Measurements from ENCODE around the gene SEZ6L2. TPM values are rescaled to one million over a fixed set of nuclear protein-coding genes. Genes with fewer than 3 reads are reported as not detected.
"Not testable (repeated sequence)": the region's sequence is repeated elsewhere in the genome, so short reads cannot be mapped to it uniquely, and the experiment has no call there.

Gene SEZ6L2
- total RNA-seq, result 6.9 and 9.8 TPM in 2 replicates

DNA sequence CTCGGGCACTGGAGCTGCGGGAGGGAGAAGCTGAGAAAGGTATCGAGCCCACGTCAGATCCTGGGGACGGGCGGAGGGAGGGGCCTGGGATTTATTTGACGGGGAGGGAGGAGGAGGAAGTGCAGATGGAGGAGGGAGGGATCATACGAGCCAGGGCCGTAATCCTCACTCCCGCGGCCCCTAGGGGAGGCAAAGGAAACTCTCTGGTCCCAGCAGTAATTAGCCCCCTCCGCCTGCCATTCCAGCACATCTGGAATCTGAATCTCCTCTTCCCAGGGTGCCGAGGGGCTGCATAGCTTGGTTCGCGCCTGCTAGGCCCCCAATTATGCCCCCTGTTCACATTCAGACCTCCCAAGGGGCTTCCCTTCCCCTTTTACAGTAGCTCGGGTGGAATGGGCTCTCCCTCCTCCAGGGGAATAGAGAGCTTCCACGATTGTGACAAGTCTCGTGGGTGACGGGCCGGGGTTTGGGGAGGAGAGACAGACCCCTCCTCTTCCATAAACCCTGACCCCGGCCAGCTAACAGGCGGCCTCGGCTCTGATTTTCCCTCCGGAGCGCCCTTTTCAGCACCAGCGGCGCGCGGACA, at the start of gene SEZ6L2:
Gene SEZ6L2 (minus strand): TSS at position 35 of the 586 bp plus-strand sequence. CDS start 531 bp downstream, outside the sequence.
- DNase-seq (ENCODE audit: extremely low read depth, low read depth, low spot score), result no peak

- DNase-seq (ENCODE audit: extremely low read depth, low read depth, low spot score), result no peak
Measured at GRCh38 chr16:29947897-29948296, 48.5 kb upstream of the SEZ6L2 start.

DNA sequence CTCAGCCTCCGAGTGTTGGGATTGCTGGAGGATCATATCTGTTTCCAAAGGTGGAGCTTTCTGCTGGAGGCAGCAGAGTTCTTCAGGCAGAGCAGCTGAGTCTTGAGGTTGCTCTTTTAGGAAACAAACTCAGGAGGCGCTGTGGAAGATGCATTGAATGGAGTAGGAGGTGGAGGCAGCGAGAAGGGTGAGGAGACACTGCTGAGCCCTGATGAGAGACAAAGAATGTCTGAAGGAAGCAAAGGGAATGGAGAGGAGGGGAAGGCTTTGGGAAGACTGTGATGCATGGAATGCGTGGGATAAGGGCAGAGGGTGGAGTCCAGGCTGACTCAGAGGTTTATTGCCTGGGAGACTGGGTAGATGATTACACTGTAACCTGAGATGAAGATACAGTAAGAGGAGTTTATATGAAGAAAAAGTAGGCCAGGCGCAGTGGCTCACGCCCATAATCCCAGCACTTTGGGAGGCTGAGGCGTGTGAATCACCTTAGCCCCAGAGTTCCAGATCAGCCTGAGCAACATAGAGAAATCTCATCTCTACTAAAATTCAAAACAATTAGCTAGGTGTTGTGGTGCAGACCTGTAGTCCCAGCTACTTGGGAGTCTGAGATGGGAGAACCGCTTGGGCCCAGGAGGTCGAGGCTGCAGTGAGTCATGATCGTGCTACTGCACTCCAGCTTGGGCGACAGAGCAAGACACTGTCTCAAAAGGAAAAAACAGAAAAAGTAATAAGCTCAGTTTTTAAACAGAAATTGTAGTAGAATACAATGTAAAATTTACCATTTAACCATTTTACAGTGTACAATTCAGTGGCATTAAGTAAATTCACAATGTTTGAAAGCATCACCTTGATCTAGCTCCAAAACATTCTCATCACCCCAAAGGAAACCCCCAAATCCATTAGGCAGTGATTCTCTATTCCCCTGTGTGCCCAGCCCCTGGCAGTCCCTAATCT, 44.8 kb upstream of the SEZ6L2 start:
- DNase-seq (ENCODE audit: extremely low read depth, low read depth, low spot score), result no peak

GRCh38 chr16:29940656-29941055, 41.3 kb upstream of the SEZ6L2 start:
- no peak for DNase-seq (ENCODE audit: extremely low read depth, low read depth, low spot score)

DNA sequence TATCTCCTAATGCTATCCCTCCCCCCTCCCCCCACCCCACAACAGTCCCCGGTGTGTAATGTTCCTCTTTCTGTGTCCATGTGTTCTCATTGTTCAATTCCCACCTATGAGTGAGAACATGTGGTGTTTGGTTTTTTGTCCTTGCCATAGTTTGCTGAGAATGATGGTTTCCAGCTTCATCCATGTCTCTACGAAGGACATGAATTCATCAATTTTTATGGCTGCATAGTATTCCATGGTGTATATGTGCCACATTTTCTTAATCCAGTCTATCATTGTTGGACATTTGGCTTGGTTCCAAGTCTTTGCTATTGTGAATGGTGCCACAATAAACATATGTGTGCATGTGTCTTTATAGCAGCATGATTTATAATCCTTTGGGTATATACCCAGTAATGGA, 32.4 kb upstream of the SEZ6L2 start:
- DNase-seq (ENCODE audit: extremely low read depth, low read depth, low spot score), result not testable (repeated sequence)

DNA sequence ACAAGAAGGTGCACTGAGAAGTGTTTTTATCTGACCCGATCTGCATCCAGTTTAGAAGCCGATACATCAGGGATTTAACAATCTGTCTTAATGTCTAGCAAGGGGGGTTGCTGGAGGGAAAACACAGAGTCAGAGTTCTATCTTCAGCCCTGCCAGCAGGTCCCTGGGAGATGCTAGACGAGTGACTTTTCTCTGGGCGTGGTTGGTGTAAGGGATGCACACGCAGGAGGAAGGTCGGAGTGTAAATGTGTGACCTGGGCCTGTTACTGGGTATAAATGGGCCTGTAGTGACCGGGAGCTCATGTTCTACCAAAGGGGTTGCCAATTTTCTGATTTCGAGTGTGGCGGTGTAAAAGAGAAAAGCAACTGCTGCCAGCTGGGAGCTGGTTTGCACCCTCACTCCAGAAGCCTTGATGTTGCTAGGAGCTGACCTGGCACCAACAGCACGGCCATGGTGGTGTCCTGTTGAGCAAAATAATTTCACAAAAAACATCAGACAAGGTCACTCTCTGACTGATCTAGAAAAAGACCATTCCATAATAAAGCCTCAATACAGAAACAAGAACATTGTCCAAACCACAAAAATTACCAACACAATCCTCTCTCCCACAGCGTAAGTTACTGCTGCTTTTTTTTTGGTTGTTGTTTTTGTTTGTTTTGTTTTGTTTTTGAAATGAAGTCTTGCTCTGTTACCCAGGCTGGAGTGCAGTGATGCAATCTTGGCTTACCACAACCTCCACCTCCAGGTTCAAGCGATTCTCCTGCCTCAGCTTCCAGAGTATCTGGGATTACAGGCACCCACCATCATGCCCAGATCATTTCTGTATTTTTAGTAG, 27.9 kb upstream of the SEZ6L2 start:
- no peak for DNase-seq (ENCODE audit: extremely low read depth, low read depth, low spot score)

DNA sequence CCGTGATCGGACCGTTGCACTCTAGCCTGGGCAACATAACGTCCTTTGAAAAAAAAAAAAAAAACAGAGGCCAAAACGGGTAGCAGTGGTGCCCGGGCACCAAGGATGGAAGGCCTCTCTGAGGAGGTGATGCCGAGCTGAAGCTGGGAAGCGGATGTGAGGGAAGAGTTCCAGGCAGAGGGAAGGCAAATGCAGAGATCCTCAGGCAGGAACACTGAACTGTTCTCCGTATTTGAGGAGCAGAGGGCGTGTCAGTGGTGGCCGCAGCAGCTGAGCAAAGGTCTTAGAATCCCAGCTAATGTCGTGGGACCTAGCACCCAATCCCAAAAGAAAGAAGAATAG, 27.3 kb upstream of the SEZ6L2 start:
- no peak for DNase-seq (ENCODE audit: extremely low read depth, low read depth, low spot score)

DNA sequence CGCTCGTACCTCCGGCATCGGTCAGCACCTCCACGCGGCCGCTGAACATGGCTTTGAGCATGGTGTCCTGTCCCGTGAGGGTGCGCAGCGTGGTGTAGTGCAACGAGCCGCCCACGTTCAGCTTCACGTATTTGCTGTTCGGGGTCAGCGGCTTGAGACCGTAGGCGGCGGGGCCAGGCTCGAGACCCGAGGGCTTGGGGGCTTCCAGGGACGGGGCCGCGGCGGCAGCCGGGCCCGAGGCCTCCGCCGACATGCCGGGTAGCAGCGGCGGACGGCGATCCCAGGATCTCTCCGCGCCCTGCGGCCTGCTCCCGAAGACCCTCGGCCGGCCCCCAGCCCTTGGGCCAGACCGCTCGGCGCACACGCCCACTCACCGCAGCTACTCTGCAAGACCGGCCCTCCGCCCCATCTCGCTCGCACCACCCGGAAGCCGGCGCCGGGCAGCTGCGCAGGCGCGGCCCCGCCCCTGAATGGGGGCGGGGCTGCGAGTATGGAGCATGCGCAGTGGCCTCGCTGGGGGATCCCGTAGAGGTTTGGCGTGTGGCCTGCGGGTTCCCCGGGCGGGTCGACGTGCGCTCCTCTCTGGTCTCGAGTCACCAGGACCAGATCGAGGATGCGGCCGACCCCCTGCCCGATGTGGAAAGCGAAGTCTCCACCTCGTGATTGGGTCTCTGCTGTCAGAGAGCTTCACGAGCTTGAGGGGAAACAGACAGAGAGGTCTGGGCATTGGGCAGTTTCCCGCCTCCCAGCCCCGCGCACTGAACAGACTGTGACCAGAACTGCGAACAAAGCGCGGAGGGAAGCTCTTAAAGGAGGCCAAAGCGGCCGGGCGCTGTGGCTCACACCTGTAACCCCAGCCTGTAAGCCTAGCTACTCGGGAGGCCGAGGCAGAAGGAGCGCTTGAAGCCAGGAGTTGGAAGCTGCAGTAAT, 26.7 kb upstream of the SEZ6L2 start, which contains the start of gene KCTD13:
Gene KCTD13 (minus strand): TSS at position 446 of the 930 bp plus-strand sequence. CDS start 193 bp downstream, at position 253.
- DNase-seq (ENCODE audit: extremely low read depth, low read depth, low spot score), result no peak

- DNase-seq (ENCODE audit: extremely low read depth, low read depth, low spot score), result no peak
Measured at GRCh38 chr16:29925105-29925756, 25.9 kb upstream of the SEZ6L2 start.

DNA sequence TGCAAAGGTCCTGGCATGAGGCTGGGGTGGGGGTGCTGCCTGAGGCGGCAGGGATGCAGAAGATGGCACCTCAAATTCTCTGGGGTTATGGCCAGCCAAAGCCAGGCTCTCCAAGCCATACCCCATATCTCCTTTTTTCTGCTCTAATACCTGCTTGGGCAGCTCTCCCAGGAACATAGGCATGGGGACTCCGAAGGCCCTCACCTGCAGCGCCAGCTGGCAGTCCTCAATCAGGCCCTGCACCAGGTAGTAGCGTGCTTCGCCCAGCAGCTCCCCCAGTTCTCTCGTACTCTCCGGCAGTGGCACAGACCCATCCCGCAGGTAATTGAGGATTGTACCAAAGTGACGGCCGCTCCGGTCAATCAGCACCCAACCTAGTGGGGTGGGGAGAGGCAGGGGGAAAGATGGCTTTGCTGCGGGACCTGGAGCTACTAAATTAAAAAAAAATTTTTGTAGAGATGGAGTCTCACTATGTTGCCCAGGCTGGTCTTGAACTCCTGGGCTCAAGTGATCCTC, 23.7 kb upstream of the SEZ6L2 start:
- no peak for DNase-seq (ENCODE audit: extremely low read depth, low read depth, low spot score)

DNA sequence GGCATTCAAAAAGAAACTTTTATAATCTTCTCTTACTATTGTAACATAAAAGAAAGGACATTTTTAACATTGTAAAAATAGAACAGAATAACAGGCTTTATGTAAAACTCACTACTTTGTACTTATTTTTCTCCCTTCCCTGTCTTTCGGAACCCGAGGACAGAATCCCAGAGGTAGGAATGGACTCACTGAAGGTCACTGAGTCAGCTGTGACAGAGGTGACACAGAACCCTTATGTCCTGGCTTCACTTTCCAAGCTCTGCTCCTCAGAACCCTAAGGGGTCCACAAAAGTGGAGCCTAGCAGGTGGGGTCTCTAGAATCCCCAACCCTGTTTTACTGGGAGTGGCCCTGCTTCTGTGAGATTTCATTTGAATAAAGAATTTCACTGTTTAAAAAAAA, 23.0 kb upstream of the SEZ6L2 start:
- no peak for DNase-seq (ENCODE audit: extremely low read depth, low read depth, low spot score)

GRCh38 chr16:29921034-29921385, 21.7 kb upstream of the SEZ6L2 start:
- no peak for DNase-seq (ENCODE audit: extremely low read depth, low read depth, low spot score)

DNA sequence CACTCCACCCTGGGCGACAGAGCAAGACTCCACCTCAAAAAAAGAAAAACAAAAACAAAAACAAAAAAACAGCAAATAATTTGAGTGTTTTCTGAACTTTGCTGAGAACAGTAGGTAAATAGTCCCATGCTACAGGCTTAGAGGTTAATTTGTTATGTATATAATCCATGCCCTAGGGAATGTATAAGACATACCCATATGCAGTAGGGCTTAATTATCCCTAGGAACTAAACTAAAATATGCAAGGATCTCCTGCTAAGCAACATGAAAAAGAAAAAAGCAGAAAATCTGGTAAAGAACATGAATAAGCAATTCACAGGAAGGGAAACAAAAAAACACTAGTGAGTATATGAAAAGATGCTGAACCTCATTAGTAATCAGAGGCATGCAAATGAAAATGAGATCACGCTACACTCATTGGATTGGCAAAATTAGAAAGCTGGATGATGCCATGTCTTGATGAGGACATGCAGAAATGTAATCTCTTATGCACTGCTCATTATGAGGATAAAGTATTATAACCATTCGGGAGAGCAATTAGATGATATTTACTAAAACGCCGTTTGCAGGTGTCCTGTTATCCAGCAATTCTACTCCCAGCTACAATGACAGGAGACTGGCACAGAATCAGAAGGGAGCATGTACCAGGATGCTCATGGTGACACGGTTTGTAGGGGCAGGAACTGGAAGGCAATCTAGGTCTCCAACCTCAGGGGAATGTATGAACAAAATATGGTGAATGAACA, 21.1 kb upstream of the SEZ6L2 start:
- no peak for DNase-seq (ENCODE audit: extremely low read depth, low read depth, low spot score)

- DNase-seq (ENCODE audit: extremely low read depth, low read depth, low spot score), result no peak
Measured at GRCh38 chr16:29916979-29917378, 17.6 kb upstream of the SEZ6L2 start.

DNA sequence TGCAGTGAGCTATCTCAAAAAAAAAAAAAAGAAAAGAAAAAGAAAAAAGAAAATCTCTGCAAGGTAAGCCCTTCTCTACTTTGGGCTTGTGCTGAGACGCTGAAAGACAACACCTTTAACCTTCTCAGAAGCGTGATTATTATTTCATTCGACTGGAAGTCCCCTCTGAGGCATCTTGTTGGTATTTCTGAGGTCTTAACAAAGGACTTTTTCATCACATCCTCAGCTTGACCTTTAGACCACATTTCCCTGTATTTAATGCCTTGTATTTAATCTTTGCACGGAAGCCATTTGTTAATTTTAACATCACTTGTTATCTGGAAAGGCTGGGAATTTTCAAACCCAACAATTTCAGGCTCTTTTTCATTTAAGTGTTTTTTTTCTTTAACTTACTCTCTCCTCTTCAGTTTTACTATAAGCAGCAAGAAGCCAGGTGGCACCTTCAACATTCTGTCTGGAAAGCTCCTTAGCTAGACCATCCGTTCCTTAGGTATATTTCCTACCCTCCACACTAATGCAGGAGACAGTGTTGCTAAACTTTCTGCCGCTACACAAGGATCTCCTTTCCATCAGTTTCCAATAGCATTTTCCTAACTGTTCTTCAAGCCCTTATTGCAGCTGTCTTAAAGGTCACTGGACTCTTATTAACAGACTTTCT, 16.4 kb upstream of the SEZ6L2 start:
- no peak for DNase-seq (ENCODE audit: extremely low read depth, low read depth, low spot score)

GRCh38 chr16:29913514-29913913, 14.2 kb upstream of the SEZ6L2 start:
- DNase-seq (ENCODE audit: extremely low read depth, low read depth, low spot score), result no peak

DNA sequence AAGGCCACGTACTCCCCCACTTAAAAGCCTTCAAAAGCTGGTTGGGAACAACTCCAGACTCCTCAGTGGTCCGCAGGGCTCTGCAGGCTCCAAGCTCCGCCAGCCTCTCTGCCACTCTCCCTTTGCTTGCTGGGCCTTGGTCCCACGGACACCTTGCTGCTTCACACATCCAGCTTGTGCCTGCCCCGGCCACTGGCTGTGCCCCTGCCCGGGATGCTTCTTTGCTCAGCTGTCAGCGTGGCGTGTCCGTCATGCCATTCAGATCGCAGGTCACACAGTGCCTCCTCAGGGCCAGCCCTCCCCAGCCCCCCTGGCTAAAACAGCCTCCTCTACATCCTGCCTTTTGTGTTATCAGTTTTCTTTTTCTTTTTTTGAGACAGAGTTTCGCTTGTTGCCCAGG, 12.7 kb upstream of the SEZ6L2 start:
- no peak for DNase-seq (ENCODE audit: extremely low read depth, low read depth, low spot score)

GRCh38 chr16:29911676-29912010, 12.3 kb upstream of the SEZ6L2 start:
- no peak for DNase-seq (ENCODE audit: extremely low read depth, low read depth, low spot score)

All from glomerular endothelial cell (primary cell).